Measurements from ENCODE around the gene CMC2. TPM values are rescaled to one million over a fixed set of nuclear protein-coding genes. Genes with fewer than 3 reads are reported as not detected.

CMC2 gene
- total and polyA plus RNA-seq, 9 of the 15 experiments (the other 6 are each of a cell fraction or from before 2014, with no cell fraction given) = 122 to 501 (median 172) TPM

GRCh38 chr16:80981103-80981502 lies 25.6 kb downstream of the CMC2 start (continued):
- TF ChIP-seq, protein P1, sequence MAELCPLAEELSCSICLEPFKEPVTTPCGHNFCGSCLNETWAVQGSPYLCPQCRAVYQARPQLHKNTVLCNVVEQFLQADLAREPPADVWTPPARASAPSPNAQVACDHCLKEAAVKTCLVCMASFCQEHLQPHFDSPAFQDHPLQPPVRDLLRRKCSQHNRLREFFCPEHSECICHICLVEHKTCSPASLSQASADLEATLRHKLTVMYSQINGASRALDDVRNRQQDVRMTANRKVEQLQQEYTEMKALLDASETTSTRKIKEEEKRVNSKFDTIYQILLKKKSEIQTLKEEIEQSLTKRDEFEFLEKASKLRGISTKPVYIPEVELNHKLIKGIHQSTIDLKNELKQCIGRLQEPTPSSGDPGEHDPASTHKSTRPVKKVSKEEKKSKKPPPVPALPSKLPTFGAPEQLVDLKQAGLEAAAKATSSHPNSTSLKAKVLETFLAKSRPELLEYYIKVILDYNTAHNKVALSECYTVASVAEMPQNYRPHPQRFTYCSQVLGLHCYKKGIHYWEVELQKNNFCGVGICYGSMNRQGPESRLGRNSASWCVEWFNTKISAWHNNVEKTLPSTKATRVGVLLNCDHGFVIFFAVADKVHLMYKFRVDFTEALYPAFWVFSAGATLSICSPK (IDR thresholded peaks at IDR 0.05; ENCODE audit: borderline replicate concordance) = no peak
- TF ChIP-seq ELF1 (tag; IDR thresholded peaks at IDR 0.05) (no peak), KAT7 (CRISPR knock-in tag; IDR thresholded peaks at IDR 0.05; ENCODE audit: borderline replicate concordance) (no peak), ZNF561 (CRISPR knock-in tag; conservative IDR thresholded peaks at IDR 0.05) (no peak), SIN3B (IDR thresholded peaks at IDR 0.05; ENCODE audit: low read depth) (no peak), ZNF212 (CRISPR knock-in tag; IDR thresholded peaks at IDR 0.05) (no peak)

DNA sequence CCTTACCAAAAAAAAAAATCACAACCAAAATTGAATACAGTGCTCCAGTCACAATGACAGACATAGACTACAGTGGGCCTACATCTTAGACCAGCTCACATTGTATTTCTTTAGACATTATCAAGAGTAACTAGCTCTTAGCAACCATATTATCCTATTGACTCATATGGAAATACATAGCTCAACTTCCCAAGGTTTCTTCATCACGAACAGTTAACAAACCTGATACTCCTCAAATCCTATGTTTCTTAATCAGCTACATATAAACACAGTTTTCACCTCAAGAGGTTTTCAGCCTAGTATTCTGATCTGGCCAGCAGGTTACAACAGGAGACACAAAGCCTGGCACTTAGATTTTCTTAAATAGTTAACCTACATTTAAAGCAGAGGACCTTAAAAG lies 29.7 kb downstream of the CMC2 start:
- ATAC-seq (no peak), FAIRE-seq (no peak), DNase-seq (ENCODE audit: extremely low read depth in 1 of 4, low spot score in 3 of 4) (no peak)
- BruUV-seq (replicated peaks) = no TSS peak
- Histone ChIP-seq H3K9ac (ENCODE audit: insufficient read depth in 1 of 2, low read depth in 2 of 2, low read length in 2 of 2) (no peak overlapping the region), H3K4me3 (no peak overlapping the region), H3K79me2 (ENCODE audit: control insufficient read depth, insufficient read depth, low read length) (peaks cover 7% of the 10 kb centered on the region), H3K27ac (ENCODE audit: extremely low read depth, low read depth, low read length) (no peak overlapping the region), H3K27me3 (ENCODE audit: control insufficient read depth in 2 of 2, insufficient read depth in 2 of 2, low read length in 2 of 2) (no peaks in the 10 kb centered on the region), H3K9me3 (replicated peaks; ENCODE audit: control insufficient read depth, insufficient read depth, low read depth, low read length) (no peaks in the 10 kb centered on the region), H2AFZ (ENCODE audit: low read depth, low read length) (no peak overlapping the region), H3K4me2 (ENCODE audit: insufficient read depth, low read length) (no peak overlapping the region), H3K36me3 (ENCODE audit: control insufficient read depth, insufficient read depth, low read length) (peaks cover 73% of the 10 kb centered on the region), H3K9me1 (ENCODE audit: control insufficient read depth, insufficient read depth, low read length) (no peaks in the 10 kb centered on the region), H3K4me1 (replicated peaks in 1 of 2; ENCODE audit: control insufficient read depth in 2 of 2, insufficient read depth in 2 of 2, low read length in 2 of 2) (no peaks in the 10 kb centered on the region; a peak in 1 of 5 replicates), H4K20me1 (replicated peaks; ENCODE audit: control insufficient read depth, insufficient read depth, low read length) (no peaks in the 10 kb centered on the region)
- intact Hi-C loops (cut with micrococcal nuclease) = no loop called here
- WGBS (ENCODE audit: insufficient coverage, low coverage, missing lambda C conversion rate) = 100% methylated on average over 1 of the region's 1 CpG
- ChIA-PET CTCF (ENCODE audit: low intra/inter-chr PET ratio) (interaction anchor here (0.7 kb wide), 1 partner anchor 79 kb away, joined by 3 read pairs; no protein-coding TSS in a partner anchor), POLR2A (no interaction called here)
- in situ Hi-C loops (cut with MboI) = no loop called here
- TF ChIP-seq HNRNPLL (IDR thresholded peaks at IDR 0.05; ENCODE audit: low read depth, low read length, poor library complexity, severe bottlenecking) (no peak), NR4A1 (CRISPR knock-in tag; IDR thresholded peaks at IDR 0.05) (no peak), NR4A1 (tag; IDR thresholded peaks at IDR 0.05) (no peak), ZNF644 (tag; IDR thresholded peaks at IDR 0.05; ENCODE audit: low read depth) (no peak), PURB (CRISPR knock-in tag; IDR thresholded peaks at IDR 0.05; ENCODE audit: low read depth) (no peak), ZKSCAN1 (IDR thresholded peaks at IDR 0.05; ENCODE audit: low read depth, low read length) (no peak), MCM5 (IDR thresholded peaks at IDR 0.05; ENCODE audit: low read depth) (no peak), ZNF217 (CRISPR knock-in tag; IDR thresholded peaks at IDR 0.05) (no peak), ZNF165 (CRISPR knock-in tag; IDR thresholded peaks at IDR 0.05; ENCODE audit: borderline replicate concordance) (no peak), MTA3 (IDR thresholded peaks at IDR 0.05; ENCODE audit: borderline replicate concordance) (no peak), ETV1 (tag; conservative IDR thresholded peaks at IDR 0.05; ENCODE audit: low read depth) (no peak), BRD9 (IDR thresholded peaks at IDR 0.05; ENCODE audit: low read depth, partially characterized antibody) (no peak)
- TF ChIP-seq, protein P2, sequence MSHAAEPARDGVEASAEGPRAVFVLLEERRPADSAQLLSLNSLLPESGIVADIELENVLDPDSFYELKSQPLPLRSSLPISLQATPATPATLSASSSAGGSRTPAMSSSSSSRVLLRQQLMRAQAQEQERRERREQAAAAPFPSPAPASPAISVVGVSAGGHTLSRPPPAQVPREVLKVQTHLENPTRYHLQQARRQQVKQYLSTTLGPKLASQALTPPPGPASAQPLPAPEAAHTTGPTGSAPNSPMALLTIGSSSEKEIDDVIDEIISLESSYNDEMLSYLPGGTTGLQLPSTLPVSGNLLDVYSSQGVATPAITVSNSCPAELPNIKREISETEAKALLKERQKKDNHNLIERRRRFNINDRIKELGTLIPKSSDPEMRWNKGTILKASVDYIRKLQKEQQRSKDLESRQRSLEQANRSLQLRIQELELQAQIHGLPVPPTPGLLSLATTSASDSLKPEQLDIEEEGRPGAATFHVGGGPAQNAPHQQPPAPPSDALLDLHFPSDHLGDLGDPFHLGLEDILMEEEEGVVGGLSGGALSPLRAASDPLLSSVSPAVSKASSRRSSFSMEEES (CRISPR knock-in tag; IDR thresholded peaks at IDR 0.05) = no peak
- TF ChIP-seq, protein P3, sequence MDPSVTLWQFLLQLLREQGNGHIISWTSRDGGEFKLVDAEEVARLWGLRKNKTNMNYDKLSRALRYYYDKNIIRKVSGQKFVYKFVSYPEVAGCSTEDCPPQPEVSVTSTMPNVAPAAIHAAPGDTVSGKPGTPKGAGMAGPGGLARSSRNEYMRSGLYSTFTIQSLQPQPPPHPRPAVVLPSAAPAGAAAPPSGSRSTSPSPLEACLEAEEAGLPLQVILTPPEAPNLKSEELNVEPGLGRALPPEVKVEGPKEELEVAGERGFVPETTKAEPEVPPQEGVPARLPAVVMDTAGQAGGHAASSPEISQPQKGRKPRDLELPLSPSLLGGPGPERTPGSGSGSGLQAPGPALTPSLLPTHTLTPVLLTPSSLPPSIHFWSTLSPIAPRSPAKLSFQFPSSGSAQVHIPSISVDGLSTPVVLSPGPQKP (CRISPR knock-in tag; IDR thresholded peaks at IDR 0.05) = no peak
